ENCODE measurements around the gene UCP1.

UCP1 gene, protein sequence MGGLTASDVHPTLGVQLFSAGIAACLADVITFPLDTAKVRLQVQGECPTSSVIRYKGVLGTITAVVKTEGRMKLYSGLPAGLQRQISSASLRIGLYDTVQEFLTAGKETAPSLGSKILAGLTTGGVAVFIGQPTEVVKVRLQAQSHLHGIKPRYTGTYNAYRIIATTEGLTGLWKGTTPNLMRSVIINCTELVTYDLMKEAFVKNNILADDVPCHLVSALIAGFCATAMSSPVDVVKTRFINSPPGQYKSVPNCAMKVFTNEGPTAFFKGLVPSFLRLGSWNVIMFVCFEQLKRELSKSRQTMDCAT

DNA sequence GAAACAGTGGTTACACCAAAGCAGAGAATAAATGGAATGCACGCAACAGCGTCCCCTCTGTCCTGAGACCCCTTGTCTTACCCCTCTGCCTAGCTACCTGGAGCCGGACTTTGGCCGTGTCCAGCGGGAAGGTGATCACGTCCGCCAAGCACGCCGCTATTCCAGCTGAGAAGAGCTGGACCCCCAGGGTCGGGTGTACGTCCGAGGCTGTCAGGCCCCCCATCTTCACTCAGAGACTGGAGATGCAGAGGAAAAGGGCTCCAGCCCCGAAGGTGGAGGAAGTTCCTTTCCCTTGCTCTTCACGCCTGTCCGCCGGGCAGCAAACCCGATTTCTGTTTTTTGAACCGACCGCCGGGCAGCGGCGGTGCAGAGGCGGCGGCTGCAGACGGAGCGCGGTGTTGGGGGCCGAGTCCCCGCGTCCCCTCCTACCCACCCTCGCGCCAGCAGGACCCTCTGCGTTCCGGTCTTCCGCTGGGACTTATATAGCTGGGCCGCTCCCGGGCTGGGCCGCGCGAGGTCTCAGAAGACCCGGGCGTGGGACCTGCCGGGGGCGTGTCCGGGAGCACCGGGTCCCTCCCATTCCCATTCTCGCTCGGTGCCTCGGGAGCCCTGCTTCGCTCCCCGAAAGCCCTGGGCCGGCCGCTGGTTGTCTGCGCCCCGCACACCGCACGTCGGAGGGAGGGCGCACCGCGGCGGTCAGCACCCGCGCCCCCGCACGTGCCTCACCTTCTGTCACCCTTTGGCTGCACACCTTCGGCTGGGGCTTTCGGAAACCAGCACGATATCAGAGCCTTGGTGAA is at the start of gene UCP1:
UCP1 (minus strand) TSS at position 455 of the 800 bp plus-strand sequence; CDS start at position 223, 232 bp downstream.
- DNase-seq (ENCODE audit: low spot score), result peak; percentile 52

DNA sequence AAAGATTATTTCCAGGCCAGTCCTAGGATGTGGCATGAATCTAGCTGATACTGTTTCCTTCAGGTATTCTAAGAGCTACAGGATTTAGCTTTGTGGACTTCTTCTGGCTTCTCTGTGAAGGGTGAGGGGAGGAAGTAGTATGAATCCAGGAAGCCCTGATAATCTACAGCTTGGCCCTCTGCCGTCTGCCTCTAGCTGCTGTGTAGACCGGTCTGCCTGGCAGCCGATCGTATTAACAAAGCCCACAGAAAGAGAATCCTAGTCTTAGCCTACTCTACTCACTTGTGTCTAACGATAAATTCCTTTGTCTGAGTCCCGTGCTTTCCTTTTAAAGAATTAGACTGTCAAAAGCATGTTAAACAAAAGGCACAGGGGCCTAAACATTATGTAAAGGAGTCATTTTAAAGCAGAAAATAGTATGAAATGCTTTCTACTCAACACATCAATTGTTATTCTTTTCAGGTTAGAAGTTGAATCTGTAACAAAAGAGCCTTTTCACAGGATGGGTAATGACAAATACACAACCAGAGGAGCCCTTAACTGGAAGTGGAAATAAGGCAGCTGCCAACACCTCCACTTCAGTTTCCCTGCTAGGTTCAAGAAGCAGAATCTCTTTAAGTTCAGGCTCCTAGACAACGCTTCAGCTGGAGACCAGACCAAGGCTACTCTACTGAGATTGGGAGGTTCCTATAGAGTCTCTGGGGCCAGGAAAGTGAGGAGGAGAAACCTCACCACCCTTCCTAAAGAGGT is 48.9 kb upstream of the UCP1 start:
- no peak for DNase-seq (ENCODE audit: low spot score)

DNA sequence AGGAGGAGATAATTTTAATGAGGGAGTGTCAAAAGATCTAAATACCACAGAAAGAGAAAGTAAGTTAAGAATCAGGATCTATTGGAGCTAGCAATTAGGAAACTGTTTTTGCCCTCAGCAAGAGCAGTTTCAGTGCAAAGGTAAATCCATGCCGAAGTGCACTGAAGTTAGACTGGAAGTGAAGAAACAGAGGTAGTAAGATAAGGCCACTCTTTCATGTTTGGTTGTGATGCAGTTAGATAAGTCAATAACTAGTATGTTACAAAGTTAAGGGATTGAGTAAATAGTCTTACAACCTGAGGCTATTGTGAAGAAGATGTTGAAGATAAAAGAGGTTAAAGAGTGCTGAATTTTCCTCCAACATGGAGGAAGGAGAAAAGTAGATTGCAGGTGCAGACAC is 46.7 kb upstream of the UCP1 start:
- DNase-seq (ENCODE audit: low spot score), result no peak

DNA sequence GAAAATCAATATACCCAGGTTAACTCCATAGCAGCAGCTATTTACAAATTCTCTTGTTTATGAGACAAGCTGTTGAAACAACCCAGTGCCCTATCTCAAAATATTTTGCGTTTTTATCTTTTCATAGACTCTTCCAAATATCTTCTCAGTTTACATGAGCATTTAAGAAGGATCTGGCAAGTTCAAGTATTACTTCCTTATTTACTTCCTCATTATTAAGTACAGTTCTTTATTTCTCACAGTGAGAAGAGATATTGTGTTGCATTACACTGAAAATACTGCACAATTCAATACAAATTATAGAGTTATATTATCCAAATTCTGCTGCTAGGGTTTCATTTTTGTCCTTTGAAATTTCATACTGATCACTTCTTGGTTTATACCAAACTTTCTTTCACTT is 43.6 kb upstream of the UCP1 start:
- no peak for DNase-seq (ENCODE audit: low spot score)

DNA sequence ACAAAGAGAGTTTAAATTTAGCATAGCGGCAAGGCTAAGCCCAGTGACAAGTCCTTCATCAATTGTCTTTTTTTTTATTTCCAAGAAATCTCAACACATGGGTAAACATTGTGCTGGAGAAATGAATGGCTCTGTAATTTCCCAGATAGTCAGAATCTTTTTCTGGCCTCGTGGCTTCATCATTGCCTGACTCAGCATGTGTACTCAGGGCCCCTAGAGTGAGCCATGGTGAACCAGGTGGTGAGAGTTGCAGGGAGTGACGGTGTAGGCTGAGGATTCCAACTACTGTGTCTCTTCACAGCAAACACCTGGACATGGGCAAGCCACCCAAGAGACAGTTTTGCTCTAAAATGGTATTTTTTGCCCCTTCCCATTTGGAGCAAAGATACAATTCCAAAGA is 43.1 kb upstream of the UCP1 start:
- DNase-seq (ENCODE audit: low spot score), result no peak

DNA sequence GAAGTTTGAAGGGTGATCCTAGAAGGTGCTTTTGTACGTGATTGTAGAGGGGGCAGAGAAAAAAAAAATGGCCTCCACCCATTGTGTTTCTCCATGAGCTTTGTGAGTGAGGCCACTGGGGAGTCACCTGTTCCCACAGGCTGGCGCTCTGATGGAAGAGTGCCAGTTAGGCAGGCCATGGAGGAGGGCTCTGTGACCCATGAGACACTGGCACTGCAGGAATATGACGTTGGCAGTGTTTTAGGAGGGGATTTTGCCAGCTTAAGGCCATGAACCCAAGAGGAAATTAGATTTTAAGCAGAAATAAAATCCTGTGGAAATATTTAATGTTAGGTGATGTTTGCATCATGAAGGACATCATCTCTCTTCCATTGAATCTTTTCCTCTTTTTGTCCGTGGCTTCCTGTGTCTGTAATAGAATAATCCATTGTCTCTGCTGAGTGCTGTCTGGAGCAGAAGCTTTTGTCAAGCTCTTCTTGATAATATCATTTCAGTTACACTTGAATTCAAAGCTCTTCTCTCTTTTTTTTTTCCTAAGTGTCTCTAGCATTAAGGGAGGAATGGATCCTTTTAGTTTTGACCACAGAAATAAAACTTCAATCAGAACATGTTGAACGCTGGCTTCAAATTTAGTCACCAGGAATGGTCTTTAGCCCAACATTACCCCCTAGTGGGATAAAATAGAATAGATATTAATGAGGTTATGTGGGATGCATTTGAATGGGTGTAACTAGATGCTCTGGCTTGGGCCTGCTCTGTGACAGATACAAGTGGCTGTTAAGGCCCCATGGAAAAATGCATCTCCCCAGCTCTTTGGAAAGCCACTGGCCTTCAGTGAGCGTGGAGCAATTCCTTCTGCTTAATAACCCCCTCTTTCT is 41.0 kb upstream of the UCP1 start:
- peak; percentile 81 for DNase-seq (ENCODE audit: low spot score)

DNA sequence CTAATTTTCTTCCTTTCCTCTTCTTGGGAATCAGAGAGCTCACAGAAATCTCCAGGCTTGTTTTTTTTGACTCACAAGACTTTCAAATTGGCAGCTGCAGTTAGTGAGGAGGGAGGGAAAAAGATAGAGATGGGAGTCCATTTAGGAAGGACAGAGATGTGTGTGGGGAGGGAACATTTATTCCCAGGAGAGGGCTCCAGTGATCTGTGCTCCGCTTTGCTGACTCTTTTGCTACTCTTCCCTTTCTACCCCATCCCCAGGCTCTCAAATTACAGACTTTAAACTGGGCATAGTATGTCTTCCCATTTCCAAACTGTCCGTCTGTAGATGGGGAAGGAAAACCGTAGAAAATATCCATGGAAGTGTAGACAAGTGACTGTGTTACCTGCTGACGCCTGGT is 39.1 kb upstream of the UCP1 start:
- DNase-seq (ENCODE audit: low spot score), result no peak

DNA sequence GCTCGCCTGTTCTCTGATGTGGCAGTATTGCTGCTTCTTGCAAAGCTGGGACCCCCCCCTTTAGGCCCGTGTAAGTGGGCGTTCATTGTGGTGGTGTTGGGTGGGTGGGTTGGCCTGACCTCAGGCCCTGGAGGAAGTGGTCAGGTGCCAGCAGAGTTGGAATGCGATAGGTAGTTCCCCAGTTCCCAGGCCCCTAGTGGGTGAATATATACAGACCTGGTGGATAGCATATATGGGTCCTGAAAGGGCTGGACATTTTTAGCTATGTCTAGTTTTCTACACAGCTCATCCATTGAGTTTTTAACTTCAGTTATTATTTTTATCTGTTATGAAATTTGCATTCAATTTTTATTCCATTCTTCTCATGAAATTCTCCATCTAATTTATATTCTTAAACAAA is 35.8 kb upstream of the UCP1 start:
- no peak for DNase-seq (ENCODE audit: low spot score)

DNA sequence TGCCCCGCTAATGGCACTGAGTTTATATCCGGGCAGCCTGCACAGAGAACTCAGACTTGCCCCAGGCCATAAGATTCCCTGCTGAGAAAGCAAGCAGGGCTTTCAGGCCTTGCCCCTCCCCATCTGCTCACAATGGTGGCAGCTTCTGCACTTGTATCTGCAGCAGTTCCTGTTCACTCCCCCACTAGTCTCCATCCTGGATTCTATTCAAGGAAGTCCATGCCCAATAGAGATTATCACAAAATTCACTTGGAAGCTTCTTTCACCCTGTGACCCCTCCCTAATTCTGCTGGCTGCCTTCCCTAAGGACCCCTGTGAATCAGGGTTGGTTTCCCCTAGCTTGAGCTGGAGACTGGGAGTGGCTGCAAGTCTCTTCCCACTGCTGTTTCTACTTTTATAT is 34.5 kb upstream of the UCP1 start:
- no peak for DNase-seq (ENCODE audit: low spot score)

DNA sequence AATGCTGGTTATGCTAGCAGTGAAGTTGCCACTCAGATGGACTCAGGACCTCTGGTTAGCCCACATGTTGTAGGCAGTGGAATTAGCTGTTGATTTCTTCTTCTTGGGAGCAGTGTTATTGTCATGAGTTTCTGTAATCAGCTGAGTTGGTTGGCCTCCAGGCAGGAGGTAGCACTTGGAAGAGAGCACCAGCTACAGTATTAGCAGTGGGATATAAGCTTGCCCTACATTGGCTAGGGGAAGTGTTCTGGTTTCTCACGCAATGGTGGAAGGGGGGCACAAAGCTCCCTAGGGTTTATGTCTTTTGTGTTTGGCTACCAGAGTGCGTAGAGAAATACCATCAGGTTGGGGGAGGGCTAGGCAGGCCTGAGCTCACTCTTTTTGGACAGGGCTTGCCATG is 34.0 kb upstream of the UCP1 start:
- no peak for DNase-seq (ENCODE audit: low spot score)

DNA sequence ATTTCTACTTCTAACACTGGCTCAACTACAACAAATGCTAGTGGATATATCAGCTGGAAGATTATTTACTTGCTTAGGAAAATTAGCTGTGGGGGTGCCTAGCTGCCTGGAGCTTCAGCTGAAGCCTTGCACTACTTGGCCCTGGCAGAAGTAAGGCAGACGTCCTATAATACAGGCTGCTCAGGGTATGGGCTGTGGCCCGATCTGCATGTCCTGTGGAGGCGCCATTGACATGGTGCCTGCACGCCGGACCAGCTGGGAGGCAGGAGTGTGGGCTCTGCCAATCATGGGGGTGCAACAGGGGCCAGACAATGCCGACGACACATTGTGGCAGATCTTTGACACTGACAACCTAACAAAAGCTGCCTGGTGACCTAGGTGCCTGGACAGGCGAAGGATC is 31.6 kb upstream of the UCP1 start:
- no peak for DNase-seq (ENCODE audit: low spot score)

DNA sequence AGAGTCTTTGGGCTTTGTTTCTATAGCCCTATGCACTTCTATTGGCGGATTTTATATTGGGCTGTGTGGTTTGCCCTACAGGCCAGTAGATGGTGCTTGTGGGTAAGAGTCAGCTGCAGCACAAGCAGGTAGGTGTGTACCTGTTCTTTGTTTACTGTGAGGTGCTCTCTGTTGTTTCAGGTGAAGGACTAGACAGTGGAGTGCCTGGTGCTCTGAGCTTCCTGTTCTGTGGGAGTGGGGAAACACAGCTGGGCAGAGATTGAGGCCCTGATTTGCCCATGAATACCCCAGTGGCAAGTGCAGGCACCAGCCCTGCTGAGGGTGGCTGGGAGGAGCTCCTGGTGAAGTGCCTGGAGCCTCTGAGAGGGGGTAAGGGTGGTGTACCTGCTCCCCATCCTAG is 26.3 kb upstream of the UCP1 start:
- peak; percentile 19 for DNase-seq (ENCODE audit: low spot score)

DNA sequence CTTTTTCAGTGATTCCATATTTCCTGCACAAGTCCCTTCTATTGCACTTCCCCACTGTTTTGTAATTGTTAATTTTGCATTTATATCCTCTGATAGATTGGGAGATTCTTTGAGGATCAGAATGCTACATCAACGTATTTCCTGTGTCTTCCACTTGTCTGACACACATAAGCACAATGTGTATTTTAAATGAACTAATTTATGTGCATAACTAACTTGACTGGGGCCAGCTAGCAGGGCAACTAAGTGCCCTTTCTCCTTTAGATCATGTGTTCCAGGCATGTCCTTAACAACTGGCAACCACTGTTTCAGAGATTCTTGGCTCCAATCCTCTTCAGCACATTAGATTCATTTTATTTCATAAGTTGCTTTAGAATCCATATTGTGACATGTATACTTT is 15.7 kb upstream of the UCP1 start:
- no peak for DNase-seq (ENCODE audit: low spot score)

DNA sequence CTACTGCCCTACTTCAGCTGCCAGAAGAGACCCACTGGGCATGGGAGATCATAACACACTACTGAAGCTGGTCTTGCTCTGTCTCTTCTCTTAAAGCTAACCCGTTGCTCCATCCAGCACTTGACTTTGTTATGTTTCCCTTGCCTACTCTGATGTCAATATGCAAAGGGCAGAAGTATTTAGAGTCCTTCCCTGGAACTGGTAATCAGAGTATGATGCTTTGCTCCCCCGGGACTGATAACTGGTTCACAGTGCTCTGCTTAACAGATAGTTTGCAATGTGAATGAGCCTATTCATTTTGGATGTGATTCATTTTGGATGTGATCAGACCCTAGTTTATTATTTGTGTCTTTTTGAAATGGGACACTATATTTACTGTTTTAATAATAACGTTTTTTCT is 12.3 kb upstream of the UCP1 start:
- DNase-seq (ENCODE audit: low spot score), result no peak

DNA sequence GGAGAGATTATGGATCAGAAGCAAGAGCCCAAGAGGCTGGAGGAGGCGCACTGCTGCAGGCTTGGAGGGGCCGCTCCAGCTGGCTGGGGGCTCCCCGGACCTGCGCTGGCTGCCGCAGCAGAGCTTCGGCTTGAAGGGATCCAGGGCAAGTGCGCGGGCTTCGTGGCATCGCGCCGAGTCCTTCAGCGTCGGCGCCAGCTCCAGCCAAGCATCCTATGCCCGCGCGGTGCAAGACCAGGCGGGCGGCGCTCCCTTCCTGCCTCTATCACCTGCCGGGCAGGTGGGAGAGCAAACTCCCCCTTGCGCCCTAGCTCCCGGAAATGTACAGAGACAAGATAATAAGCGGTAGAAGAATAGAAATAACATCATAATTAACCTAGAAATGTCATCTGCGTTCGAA is 10.5 kb upstream of the UCP1 start:
- no peak for DNase-seq (ENCODE audit: low spot score)

DNA sequence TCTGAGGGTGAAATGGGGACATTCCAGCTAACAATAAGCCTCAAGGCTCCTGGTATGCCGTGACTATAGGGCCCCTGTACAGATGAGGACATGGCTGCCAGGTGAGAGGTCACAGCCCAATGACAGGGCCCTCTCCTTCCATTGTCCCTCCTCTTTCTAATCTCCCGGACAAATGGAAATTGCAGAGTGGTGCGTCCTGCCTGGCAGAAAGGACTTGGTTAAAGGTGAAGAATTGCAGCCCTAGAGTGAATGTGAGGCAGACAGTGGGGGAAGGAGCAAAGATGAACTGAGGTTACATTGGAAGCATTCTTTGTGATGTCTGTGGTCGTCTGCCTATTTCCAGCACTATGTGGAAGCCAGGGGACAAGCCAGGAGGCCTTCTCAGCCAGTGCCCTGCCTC is 6.7 kb upstream of the UCP1 start:
- no peak for DNase-seq (ENCODE audit: low spot score)

DNA sequence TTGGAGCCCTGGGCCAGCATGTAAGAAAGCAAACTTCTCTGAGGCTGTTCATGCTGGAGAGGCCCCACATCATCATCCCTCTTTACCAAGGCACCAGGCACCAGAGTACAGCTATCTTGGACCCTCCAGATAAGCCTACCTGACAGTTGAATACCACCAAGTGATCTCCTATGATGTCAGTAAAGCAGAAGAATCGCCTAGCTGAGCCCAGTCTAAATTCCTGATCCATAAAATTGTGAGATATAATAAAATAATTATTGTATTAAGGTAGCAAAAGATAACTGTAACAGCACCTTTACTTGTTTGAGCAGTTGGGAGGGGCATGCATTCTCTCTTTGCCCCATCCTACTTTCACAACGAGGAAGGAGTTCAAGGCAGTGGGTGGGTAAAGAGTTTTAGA is 2.9 kb upstream of the UCP1 start:
- no peak for DNase-seq (ENCODE audit: low spot score)

DNA sequence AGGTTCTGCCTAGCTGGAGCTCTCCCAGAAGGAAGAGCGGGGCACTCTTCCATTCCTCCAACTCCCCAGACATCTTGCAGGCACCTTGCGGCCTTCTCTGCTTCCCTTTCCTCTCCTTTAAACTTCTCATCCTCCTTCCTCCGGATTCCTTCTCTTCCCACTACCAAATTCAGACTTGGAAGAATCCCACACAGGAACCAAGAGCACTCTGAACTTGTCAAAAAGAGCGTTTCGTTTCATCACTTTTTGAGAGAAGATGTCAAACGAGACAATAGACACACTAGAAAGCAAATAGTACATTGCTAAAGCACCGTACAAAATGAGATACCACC is 512 bp upstream of the UCP1 start:
- DNase-seq (ENCODE audit: low spot score), result no peak

DNA sequence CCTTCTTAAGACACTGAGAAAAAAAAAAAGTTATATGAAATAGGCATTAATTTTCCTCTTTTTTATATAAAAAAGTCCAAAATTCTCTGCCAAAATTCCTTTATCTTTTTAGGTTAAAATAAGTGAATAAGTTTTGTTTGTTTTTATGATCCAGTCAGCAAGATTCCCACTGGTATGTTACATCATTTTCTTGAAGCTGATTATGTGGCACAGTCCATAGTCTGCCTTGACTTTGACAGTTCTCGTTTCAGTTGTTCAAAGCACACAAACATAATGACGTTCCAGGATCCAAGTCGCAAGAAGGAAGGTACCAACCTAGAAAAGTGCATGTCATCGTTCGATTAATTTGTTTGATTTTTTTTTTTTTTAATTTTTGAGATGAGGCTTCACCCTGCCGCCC is 9.1 kb downstream of the UCP1 start:
- no peak for DNase-seq (ENCODE audit: low spot score)

DNA sequence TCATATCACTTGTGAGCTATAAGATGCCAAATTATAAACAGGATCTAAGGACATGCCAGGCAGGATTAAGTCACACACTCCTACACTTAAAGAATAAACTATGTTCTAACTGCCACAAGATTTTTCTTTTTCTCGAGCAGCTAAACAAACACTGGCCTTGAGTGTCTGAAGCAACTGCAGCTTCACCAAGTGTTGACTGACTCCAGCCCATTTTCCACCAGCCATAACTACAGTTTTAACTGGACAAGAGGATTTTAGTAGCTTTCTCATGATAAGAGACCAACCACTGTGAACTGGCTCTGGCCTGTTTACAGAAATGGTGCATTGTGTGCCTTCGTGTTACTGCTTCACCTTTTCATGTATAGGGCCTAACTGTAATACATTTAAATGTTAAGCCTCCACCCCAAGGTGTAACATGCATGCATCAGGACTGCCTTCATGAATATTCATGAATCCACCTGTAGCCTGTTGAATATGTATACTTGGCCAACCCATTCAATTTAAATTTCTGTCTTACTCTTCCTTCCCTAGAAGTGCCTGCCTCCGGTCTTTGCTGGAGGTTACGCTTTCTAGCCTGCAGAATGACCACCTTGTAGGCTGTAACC is 10.8 kb downstream of the UCP1 start:
- no peak for DNase-seq (ENCODE audit: low spot score)

DNA sequence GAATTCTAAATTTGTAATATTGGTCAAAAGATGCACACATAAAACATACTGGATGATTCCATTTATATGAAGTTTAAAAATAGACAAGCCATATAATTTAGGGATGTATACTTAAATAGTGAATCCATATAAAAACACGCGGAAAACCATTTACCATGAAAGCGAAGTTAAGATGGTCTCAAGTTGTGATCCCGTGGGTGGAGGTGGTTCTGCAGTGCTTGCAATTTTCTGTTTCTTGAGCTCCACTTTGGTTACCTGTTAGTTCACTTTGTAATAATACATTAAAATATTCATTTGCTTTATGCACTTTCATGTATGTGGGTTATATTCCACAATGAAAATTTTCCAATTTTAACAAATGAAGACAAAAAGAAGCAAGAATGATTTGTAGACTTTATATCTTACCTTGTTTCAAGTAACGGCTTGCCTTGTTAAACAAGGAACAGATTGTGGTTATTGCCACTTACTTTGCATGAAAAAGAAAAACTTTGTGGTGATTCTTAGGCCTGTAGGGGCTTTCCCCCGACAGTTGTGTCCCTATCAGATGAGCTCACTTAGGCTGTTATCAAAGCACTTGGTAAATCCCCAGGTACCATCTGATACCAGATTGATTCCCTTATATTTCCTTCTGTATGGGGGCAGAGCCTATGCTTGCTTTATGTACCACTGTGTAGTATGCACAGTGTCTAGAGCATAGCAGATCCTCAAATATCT is 12.2 kb downstream of the UCP1 start:
- DNase-seq (ENCODE audit: low spot score), result no peak
